ENCODE data around the gene CCDC66. TPM values are rescaled to one million over a fixed set of nuclear protein-coding genes. Genes with fewer than 3 reads are reported as not detected.

Gene CCDC66
- total RNA-seq, 1 experiment from 2014 or later, result 23.0 TPM

GRCh38 chr3:56547486-56547885 is 9.5 kb upstream of the CCDC66 start (continued):
- TF ChIP-seq ATF2 (CRISPR knock-in tag; IDR thresholded peaks at IDR 0.05; ENCODE audit: borderline replicate concordance, low read depth) (no peak), NR1H2 (CRISPR knock-in tag; IDR thresholded peaks at IDR 0.05) (no peak), CREB1 (CRISPR knock-in tag; IDR thresholded peaks at IDR 0.05) (no peak), JUN (CRISPR knock-in tag; IDR thresholded peaks at IDR 0.05) (no peak), IRF2 (CRISPR knock-in tag; IDR thresholded peaks at IDR 0.05; ENCODE audit: borderline replicate concordance, low read depth) (no peak), EMX1 (CRISPR knock-in tag; IDR thresholded peaks at IDR 0.05) (no peak)

- Mint-ChIP-seq H3K36me3 (peaks cover 15% of the 10 kb centered on the region), H3K4me3 (peak overlapping the region; percentile 98), H3K27me3 (ENCODE audit: low read depth) (peaks cover 4% of the 10 kb centered on the region), H3K4me1 (peaks cover 7% of the 10 kb centered on the region), H3K9me3 (no peaks in the 10 kb centered on the region), H3K27ac (peak overlapping the region; percentile 80; the same call in 1 of the 2 replicates)
- TF ChIP-seq ZBTB21 (CRISPR knock-in tag; IDR thresholded peaks at IDR 0.05; ENCODE audit: borderline replicate concordance) (no peak), ZNF281 (CRISPR knock-in tag; IDR thresholded peaks at IDR 0.05) (no peak), CBFB (CRISPR knock-in tag; IDR thresholded peaks at IDR 0.05; ENCODE audit: low read depth) (no peak), TEAD1 (CRISPR knock-in tag; IDR thresholded peaks at IDR 0.05) (no peak), USF1 (CRISPR knock-in tag; IDR thresholded peaks at IDR 0.05) (no peak), E2F1 (CRISPR knock-in tag; IDR thresholded peaks at IDR 0.05) (no peak), AR (CRISPR knock-in tag; IDR thresholded peaks at IDR 0.05) (no peak), FOXK1 (CRISPR knock-in tag; IDR thresholded peaks at IDR 0.05) (no peak), PRDM15 (CRISPR knock-in tag; IDR thresholded peaks at IDR 0.05) (no peak), ZNF425 (CRISPR knock-in tag; conservative IDR thresholded peaks at IDR 0.05) (no peak), SMAD3 (CRISPR knock-in tag; IDR thresholded peaks at IDR 0.05; ENCODE audit: borderline replicate concordance) (no peak)
- DNase-seq (ENCODE audit: low spot score) (no peak), ATAC-seq (no peak)
- ChIA-PET POLR2A (no interaction called here), CTCF (interaction anchor here (1.0 to 1.8 kb wide), 4 partner anchors 63 to 254 kb away, joined by 3 to 10 read pairs (median 4); no protein-coding TSS in a partner anchor)
Observed at GRCh38 chr3:56557831-56558170, 826 bp downstream of the CCDC66 start.

Data from WTC11 (cell line).